Measurements from ENCODE around the gene TMEM256. TPM values are rescaled to one million over a fixed set of nuclear protein-coding genes. Genes with fewer than 3 reads are reported as not detected.

Gene TMEM256
- total RNA-seq, 2 donors from 2014 or later = 43.4 to 64.8 TPM

DNA sequence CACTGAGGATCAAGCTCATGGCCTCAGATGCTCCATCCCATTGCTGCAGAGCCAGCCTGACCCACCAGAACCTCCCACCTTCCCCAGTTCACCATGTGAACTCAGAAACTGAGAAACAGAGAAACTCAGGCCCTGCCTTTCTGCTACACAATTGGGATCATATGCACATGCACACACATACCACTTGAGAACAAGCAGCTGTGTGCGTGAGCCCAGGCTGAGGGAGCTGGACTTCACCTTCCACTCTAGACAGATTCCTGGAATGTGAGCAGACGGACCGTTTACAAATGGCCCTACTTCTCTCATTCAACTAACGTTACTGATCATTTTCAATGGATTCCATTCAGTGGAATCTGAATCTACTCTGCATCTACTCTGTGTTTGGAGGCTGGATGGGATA, 19.8 kb upstream of the TMEM256 start:
- no peak overlapping the region for H3K4me3 ChIP-seq
- DNase-seq (ENCODE audit: low spot score) = no peak
- H3K36me3 ChIP-seq = no peaks in the 10 kb centered on the region
- H3K27ac ChIP-seq = no peak overlapping the region
- no peaks in the 10 kb centered on the region for H3K4me1 ChIP-seq
- H3K9me3 ChIP-seq = no peaks in the 10 kb centered on the region
- TF ChIP-seq, protein P1, sequence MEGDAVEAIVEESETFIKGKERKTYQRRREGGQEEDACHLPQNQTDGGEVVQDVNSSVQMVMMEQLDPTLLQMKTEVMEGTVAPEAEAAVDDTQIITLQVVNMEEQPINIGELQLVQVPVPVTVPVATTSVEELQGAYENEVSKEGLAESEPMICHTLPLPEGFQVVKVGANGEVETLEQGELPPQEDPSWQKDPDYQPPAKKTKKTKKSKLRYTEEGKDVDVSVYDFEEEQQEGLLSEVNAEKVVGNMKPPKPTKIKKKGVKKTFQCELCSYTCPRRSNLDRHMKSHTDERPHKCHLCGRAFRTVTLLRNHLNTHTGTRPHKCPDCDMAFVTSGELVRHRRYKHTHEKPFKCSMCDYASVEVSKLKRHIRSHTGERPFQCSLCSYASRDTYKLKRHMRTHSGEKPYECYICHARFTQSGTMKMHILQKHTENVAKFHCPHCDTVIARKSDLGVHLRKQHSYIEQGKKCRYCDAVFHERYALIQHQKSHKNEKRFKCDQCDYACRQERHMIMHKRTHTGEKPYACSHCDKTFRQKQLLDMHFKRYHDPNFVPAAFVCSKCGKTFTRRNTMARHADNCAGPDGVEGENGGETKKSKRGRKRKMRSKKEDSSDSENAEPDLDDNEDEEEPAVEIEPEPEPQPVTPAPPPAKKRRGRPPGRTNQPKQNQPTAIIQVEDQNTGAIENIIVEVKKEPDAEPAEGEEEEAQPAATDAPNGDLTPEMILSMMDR (IDR thresholded peaks at IDR 0.05) = no peak
- no peaks in the 10 kb centered on the region for H3K27me3 ChIP-seq

DNA sequence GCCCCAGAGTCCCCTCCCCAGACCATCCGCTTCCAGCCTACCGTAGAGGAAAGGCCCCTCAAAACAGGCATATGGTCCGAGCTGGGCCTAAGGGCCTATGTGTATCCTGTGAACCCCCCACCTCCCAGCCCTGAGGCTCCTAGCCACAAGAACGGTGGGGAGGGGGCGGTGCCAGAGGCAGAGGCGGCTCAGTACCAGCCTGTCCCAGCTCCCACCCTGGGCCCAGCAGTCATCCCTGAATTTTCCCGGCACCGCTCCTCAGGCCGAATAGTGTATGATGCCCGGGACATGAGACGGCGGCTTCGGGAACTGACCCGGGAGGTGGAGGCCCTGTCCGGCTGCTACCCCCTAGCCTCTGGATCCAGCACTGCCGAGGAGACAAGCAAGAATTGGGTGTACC, 17.3 kb upstream of the TMEM256 start:
- Histone ChIP-seq H3K27ac (no peak overlapping the region), H3K27me3 (no peaks in the 10 kb centered on the region), H3K36me3 (no peaks in the 10 kb centered on the region), H3K9me3 (no peaks in the 10 kb centered on the region), H3K4me1 (no peaks in the 10 kb centered on the region), H3K4me3 (no peak overlapping the region)
- no peak for DNase-seq (ENCODE audit: low spot score)
- TF ChIP-seq, protein P1 (IDR thresholded peaks at IDR 0.05) = no peak

DNA sequence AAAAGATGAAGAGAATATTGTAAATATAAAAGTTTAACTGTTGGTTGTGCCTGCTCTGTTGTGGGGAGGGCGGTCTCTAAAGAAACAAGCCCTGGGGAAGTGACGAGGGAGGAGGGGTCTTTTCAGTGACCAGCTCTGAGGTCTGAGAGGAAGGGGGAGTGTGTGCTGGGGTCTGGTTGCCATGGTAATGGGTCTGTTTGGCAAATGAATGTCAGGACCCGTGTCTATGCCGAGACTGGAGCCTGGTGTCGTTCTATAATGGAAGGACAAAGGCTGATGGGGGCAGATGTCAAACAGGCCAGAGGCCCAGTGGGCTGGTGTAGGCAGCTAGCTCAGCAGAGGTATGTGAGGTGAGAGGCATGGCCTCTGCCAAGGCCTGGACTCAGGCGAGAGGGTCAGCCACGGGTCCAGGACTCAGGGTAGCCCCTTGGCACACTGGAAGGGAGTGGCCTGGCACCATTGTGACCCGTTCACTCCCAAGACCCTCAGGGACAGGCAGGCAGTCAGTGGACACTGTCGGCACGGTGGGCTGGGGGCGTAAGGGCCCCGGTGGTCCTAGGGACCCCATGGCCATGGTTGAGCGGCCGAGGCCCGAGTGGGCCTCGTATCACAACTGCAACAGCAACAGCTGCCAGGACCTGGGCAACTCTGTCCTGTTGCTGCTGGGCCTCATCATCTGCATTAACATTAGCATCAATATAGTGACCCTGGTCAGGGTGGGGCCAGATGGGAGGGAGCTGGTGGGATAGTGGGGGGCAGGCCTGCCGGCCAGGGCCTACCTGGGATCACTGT, 16.1 kb upstream of the TMEM256 start, which contains the start of gene SPEM1:
SPEM1 (plus strand) TSS at position 506 of the 792 bp plus-strand sequence; CDS start at position 567, 61 bp downstream.
- Histone ChIP-seq H3K27me3 (no peaks in the 10 kb centered on the region), H3K36me3 (peaks cover 9% of the 10 kb centered on the region), H3K4me1 (no peaks in the 10 kb centered on the region), H3K4me3 (no peak within 1 kb of the TSS), H3K27ac (no peak within 1 kb of the TSS), H3K9me3 (no peaks in the 10 kb centered on the region)
- TF ChIP-seq, protein P1 (IDR thresholded peaks at IDR 0.05) = no peak
- no peak for DNase-seq (ENCODE audit: low spot score)

DNA sequence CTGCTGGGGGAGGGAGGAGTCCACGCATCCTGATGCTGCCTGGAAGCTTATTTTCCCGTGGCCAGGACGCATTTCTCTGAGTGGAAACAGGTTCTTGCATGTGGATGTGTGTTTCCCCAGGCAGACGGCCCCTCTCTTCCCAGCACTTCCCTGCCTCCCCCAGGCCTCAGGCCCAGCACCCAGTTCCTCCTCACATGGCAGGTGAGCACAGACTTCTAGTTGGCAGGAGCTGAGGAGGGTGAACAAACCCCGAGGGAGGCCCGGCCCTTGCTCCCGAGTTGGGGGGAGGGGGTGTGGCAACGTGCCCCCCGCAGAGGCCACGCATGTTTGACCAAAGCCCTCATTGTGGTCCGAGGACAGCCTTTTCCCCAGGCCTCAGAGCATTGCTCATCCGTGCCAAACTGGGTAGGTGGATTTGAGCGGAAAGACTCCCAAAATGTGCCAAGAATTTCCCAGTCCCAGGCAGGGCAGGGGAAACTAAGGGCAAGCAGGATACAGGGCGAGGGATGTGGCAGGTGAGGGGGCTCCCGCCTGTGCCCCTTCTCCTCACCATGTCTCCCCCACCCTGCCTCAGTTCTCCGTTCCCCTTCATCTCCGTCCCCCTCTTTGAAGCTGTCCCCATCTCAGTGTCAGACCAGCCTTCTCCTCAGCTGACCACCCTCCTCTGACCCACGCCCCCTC, 14.7 kb upstream of the TMEM256 start:
- Histone ChIP-seq H3K27ac (no peak overlapping the region), H3K27me3 (no peaks in the 10 kb centered on the region), H3K9me3 (no peaks in the 10 kb centered on the region), H3K36me3 (peaks cover 9% of the 10 kb centered on the region), H3K4me3 (no peak overlapping the region), H3K4me1 (no peaks in the 10 kb centered on the region)
- TF ChIP-seq, protein P1 (IDR thresholded peaks at IDR 0.05) = no peak
- no peak for DNase-seq (ENCODE audit: low spot score)

DNA sequence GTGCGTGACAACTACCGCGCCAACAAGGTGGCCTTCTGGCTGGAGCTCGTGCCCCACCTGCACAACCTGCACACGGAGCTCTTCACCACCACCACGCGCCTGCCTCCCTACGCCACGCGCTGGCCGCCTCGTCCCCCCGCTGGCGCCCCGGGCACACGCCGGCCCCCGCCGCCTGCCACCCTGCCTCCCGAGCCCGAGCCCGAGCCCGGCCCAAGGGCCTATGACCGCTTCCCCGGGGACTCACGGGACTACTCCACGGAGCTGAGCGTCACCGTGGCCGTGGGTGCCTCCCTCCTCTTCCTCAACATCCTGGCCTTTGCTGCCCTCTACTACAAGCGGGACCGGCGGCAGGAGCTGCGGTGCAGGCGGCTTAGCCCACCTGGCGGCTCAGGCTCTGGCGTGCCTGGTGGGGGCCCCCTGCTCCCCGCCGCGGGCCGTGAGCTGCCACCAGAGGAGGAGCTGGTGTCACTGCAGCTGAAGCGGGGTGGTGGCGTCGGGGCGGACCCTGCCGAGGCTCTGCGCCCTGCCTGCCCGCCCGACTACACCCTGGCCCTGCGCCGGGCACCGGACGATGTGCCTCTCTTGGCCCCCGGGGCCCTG, 13.3 kb upstream of the TMEM256 start:
- Histone ChIP-seq H3K27me3 (no peaks in the 10 kb centered on the region), H3K9me3 (no peaks in the 10 kb centered on the region), H3K36me3 (peaks cover 9% of the 10 kb centered on the region), H3K4me1 (no peaks in the 10 kb centered on the region), H3K27ac (no peak overlapping the region), H3K4me3 (no peak overlapping the region)
- TF ChIP-seq, protein P1 (IDR thresholded peaks at IDR 0.05) = no peak
- no peak for DNase-seq (ENCODE audit: low spot score)

Data from right atrium auricular region (tissue), 2 donors.